ENCODE measurements around the gene EDEM3.
"Not testable (repeated sequence)": the region's sequence is repeated elsewhere in the genome, so short reads cannot be mapped to it uniquely, and the experiment has no call there.

EDEM3 gene

GRCh38 chr1:184734980-184735379 lies 19.7 kb downstream of the EDEM3 start:
- no peak for DNase-seq

GRCh38 chr1:184724843-184725242 lies 29.8 kb downstream of the EDEM3 start:
- no peak for DNase-seq

GRCh38 chr1:184716158-184716557 lies 38.5 kb downstream of the EDEM3 start:
- no peak for DNase-seq

GRCh38 chr1:184709418-184709817 lies 45.2 kb downstream of the EDEM3 start:
- DNase-seq: no peak

- DNase-seq: no peak
Measured at GRCh38 chr1:184708084-184708676, 46.5 kb downstream of the EDEM3 start.

- DNase-seq: no peak
Measured at GRCh38 chr1:184705271-184705670, 49.4 kb downstream of the EDEM3 start.

GRCh38 chr1:184701816-184702215 lies 52.8 kb downstream of the EDEM3 start:
- DNase-seq: no peak

- DNase-seq: no peak
Measured at GRCh38 chr1:184698969-184699368, 55.7 kb downstream of the EDEM3 start.

- no peak for DNase-seq
Measured at GRCh38 chr1:184698016-184698415, 56.6 kb downstream of the EDEM3 start.

- no peak for DNase-seq
Measured at GRCh38 chr1:184696403-184696802, 58.3 kb downstream of the EDEM3 start.

GRCh38 chr1:184695023-184695422 lies 59.6 kb downstream of the EDEM3 start:
- DNase-seq: no peak

- no peak for DNase-seq
Measured at GRCh38 chr1:184693011-184693410, 61.6 kb downstream of the EDEM3 start.

- DNase-seq: no peak
Measured at GRCh38 chr1:184691719-184692324, 62.8 kb downstream of the EDEM3 start.

GRCh38 chr1:184686540-184686939 lies 68.1 kb downstream of the EDEM3 start:
- DNase-seq: no peak

GRCh38 chr1:184685116-184685515 lies 69.5 kb downstream of the EDEM3 start:
- DNase-seq: no peak

GRCh38 chr1:184684285-184685074 lies 70.2 kb downstream of the EDEM3 start:
- peak; percentile 14 for DNase-seq

- no peak for DNase-seq
Measured at GRCh38 chr1:184682956-184683355, 71.7 kb downstream of the EDEM3 start.

- not testable (repeated sequence) for DNase-seq
Measured at GRCh38 chr1:184680611-184681225, 73.9 kb downstream of the EDEM3 start.

- DNase-seq: not testable (repeated sequence)
Measured at GRCh38 chr1:184679472-184679871, 75.2 kb downstream of the EDEM3 start.

GRCh38 chr1:184677344-184677743 lies 77.3 kb downstream of the EDEM3 start:
- DNase-seq: no peak

- no peak for DNase-seq
Measured at GRCh38 chr1:184673305-184673704, 81.4 kb downstream of the EDEM3 start.

- no peak for DNase-seq
Measured at GRCh38 chr1:184672013-184672726, 82.5 kb downstream of the EDEM3 start.

- DNase-seq: no peak
Measured at GRCh38 chr1:184669391-184669790, 85.3 kb downstream of the EDEM3 start.
